Psoas muscle (tissue), 8 donors: ENCODE results near the gene ZBTB8OS. TPM values are rescaled to one million over a fixed set of nuclear protein-coding genes. Genes with fewer than 3 reads are reported as not detected.
A peak's percentile ranks its signal among the peaks of the same experiment; 100 is the strongest.

Experiments
- ATAC-seq, 4 donors: fragments of 200-7000 bp; cut with Tn5 transposase; one replicate each; pipeline ENCODE4 v1.9.1; 2020; ENCODE audit warnings: moderate library complexity in 3 of 4, mild to moderate bottlenecking in 2 of 4
- DNase-seq, 2 donors: peaks; one replicate each; pipeline ENCODE4 v3.0.0-alpha.2; 2020
- H3K27ac ChIP-seq: fragments of 200-600 bp; one replicate; pipeline ENCODE4 v1.8.0; 2022
- H3K27me3 ChIP-seq, 3 donors: fragments of 200-600 bp in 1 of 3; one replicate each; pipeline versions ENCODE4 v1.6.1 to v1.8.0; 2013 to 2022; ENCODE audit warnings: low read length in 2 of 3, mild to moderate bottlenecking in 2 of 3, moderate library complexity in 1 of 3; ENCODE audit not compliant: insufficient read depth in 3 of 3
- H3K36me3 ChIP-seq, 2 donors: fragments of 200-600 bp in 1 of 2; one replicate each; pipeline versions ENCODE4 v1.6.1 to v1.8.0; 2013 to 2022; ENCODE audit warnings: low read depth in 1 of 2, mild to moderate bottlenecking in 1 of 2, moderate library complexity in 1 of 2; ENCODE audit not compliant: insufficient read depth in 1 of 2
- H3K4me1 ChIP-seq: fragments of 200-600 bp; one replicate; pipeline ENCODE4 v1.8.0; 2022
- H3K4me3 ChIP-seq: fragments of 200-600 bp; one replicate; pipeline ENCODE4 v1.8.0; 2022; ENCODE audit warnings: mild to moderate bottlenecking
- H3K9me3 ChIP-seq: fragments of 200-600 bp; one replicate; pipeline ENCODE4 v1.8.0; 2022
- WGBS, 3 donors: extraction: QIAGEN DNeasy Blood & Tissue Kit; methylation state at CpG; one replicate each; pipeline versions ENCODE4 v1.1.6 to v1.1.7; 2013; 5-methylcytosine and 5-hydroxymethylcytosine counted together
- intact Hi-C, 2 donors: fragments of 100-400 bp; cut with DNase I; formaldehyde crosslinking; loops; one replicate each; pipeline versions ENCODE4 v1.11.0 to v1.14.2; 2022
- polyA plus RNA-seq, 3 donors: library from polyadenylated mRNA; stranded (reverse); fragments of 200-250 nt; gene quantifications; one replicate each; pipeline ENCODE4 v1.2.3, GENCODE V29; 2013
- total RNA-seq, 4 donors: library from RNA; stranded (reverse); fragmentation: NEBNext Ultra II Directional in 2 of 4; extraction: Animal tissue kit (Norgen Biotek cat#: 25700) in 2 of 4; gene quantifications; one replicate each; pipeline versions ENCODE4 v1.2.1 to v1.2.4, GENCODE V29; 2021 to 2023
- TF ChIP-seq, protein P1 (sequence below): fragments of 200-600 bp; IDR thresholded peaks from one replicate; pipeline ENCODE4 v1.8.0; 2022; ENCODE audit warnings: antibody characterized with exemption
- donor health status: healthy with polysubstance abuse.
- donor health status: DM: no; HTN: no; CAD: no; lungs with moderate emphysema.
- donor health status: Bipolar disorder and iron deficiency.
- donor health status: healthy.
- donor health status: DM: yes; HTN: yes; CAD: no.
- donor health status: DM: no; HTN: no; CAD: no.
- donor health status: DM: no; HTN: no; CAD: no.
- donor health status: DM: yes; HTN: yes; CAD: no.

ZBTB8OS gene
- total and polyA plus RNA-seq, 7 donors = 25.3 to 76.4 (median 38.5) TPM

DNA sequence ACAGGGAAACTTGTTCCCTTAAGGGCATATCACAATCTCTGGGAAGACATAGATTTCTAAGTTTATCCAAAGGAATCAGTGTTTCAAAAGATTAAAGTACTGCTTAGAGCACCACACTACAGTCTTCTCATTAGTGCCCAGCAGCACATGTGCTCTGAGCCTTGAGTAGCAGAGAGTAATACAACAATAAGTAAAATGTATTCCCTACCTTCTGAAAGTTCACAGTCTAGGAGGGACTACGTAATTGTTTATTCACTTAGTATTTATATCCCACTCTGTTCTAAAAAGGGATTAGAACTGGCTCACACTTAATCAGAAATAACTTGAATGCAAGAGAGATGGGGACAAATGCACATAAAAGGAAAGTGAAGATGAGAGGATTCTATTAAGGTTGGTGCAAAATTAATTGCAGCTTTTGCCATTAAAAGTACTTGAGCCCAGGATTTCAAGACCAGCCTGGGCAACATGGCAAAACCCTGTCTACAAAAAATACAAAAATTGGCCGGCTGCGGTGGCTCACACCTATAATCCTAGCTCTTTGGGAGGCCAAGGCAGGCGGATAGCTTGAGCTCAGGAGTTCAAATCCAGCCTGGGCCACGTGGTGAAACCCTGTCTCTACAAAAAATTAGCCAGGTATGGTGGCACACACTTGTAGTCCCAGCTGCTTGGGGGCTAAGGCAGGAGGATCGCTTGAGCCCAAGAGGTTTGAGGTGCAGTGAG lies 43.3 kb upstream of the ZBTB8OS start:
- peaks cover 3 to 66% of the 10 kb centered on the region in 2 donors for H3K36me3 ChIP-seq
- intact Hi-C loops = no loop called here
- ATAC-seq = peak in 3 of 4 donors; percentile 19 to 63 (median 62)
- peaks cover 40% of the 10 kb centered on the region for H3K4me1 ChIP-seq
- DNase-seq = no peak
- no peaks in the 10 kb centered on the region for H3K9me3 ChIP-seq
- H3K27me3 ChIP-seq = no peaks in the 10 kb centered on the region
- TF ChIP-seq, protein P1, sequence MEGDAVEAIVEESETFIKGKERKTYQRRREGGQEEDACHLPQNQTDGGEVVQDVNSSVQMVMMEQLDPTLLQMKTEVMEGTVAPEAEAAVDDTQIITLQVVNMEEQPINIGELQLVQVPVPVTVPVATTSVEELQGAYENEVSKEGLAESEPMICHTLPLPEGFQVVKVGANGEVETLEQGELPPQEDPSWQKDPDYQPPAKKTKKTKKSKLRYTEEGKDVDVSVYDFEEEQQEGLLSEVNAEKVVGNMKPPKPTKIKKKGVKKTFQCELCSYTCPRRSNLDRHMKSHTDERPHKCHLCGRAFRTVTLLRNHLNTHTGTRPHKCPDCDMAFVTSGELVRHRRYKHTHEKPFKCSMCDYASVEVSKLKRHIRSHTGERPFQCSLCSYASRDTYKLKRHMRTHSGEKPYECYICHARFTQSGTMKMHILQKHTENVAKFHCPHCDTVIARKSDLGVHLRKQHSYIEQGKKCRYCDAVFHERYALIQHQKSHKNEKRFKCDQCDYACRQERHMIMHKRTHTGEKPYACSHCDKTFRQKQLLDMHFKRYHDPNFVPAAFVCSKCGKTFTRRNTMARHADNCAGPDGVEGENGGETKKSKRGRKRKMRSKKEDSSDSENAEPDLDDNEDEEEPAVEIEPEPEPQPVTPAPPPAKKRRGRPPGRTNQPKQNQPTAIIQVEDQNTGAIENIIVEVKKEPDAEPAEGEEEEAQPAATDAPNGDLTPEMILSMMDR = no peak
- peak overlapping the region; percentile 24 for H3K4me3 ChIP-seq
- H3K27ac ChIP-seq = peak overlapping the region; percentile 62
- 66 to 84% (median 70%) methylated on average over 6 of the region's 6 CpGs for WGBS, 3 donors

DNA sequence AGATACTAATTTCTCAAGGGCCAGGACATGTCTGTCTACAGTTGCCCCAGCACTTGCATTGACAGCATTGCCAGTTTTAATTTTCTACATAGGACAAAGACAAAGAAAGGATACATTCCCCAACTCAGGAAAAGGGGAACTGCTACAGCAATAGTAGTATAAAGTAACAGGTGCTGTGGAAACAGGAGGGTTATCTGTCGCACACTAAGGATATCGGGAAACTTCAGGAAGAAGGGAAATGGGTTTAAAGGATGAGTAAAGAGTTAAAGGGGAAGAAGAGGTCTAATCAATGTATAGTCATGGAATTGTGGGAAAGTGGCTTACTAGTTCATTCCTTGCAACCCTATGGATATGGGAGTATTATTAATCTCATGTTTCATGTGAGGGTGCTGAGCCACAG lies 36.0 kb upstream of the ZBTB8OS start:
- H3K4me1 ChIP-seq = peaks cover 21% of the 10 kb centered on the region
- WGBS, 3 donors = 91 to 92% (median 91%) methylated on average over 2 of the region's 2 CpGs
- peaks cover 9 to 85% of the 10 kb centered on the region in 2 donors for H3K36me3 ChIP-seq
- H3K27me3 ChIP-seq = no peaks in the 10 kb centered on the region
- TF ChIP-seq, protein P1 = no peak
- no peaks in the 10 kb centered on the region for H3K9me3 ChIP-seq
- DNase-seq (no peak), ATAC-seq (no peak)
- no peak overlapping the region for H3K4me3 ChIP-seq
- intact Hi-C loops = no loop called here
- peak overlapping the region; percentile 30 for H3K27ac ChIP-seq

GRCh38 chr1:32685498-32685897 lies 35.1 kb upstream of the ZBTB8OS start:
- TF ChIP-seq, protein P1 = no peak
- Histone ChIP-seq H3K9me3 (no peaks in the 10 kb centered on the region), H3K36me3 (peaks cover 15 to 88% of the 10 kb centered on the region in 2 donors), H3K27ac (peak overlapping the region; percentile 7), H3K27me3 (no peaks in the 10 kb centered on the region), H3K4me1 (peaks cover 25% of the 10 kb centered on the region), H3K4me3 (no peak overlapping the region)
- intact Hi-C loops = no loop called here
- DNase-seq (no peak), ATAC-seq (peak; percentile 27 to 77 (median 44))
- 33 to 63% (median 51%) methylated on average over 2 of the region's 2 CpGs for WGBS, 3 donors

GRCh38 chr1:32684167-32684811 lies 33.9 kb upstream of the ZBTB8OS start:
- Histone ChIP-seq H3K4me3 (no peak overlapping the region), H3K9me3 (no peaks in the 10 kb centered on the region), H3K4me1 (peaks cover 25% of the 10 kb centered on the region), H3K27me3 (no peaks in the 10 kb centered on the region), H3K36me3 (peaks cover 16 to 93% of the 10 kb centered on the region in 2 donors), H3K27ac (peak overlapping the region; percentile 7)
- 12 to 34% (median 27%) methylated on average over 2 of the region's 2 CpGs for WGBS, 3 donors
- ATAC-seq = peak in 2 of 4 donors; percentile 47 to 48
- TF ChIP-seq, protein P1 = no peak
- no peak for DNase-seq
- intact Hi-C loops = no loop called here
